ENCODE results near the gene CDH4. TPM values are rescaled to one million over a fixed set of nuclear protein-coding genes. Genes with fewer than 3 reads are reported as not detected.
A peak's percentile ranks its signal among the peaks of the same experiment; 100 is the strongest.

CDH4 gene
- total and polyA plus RNA-seq, 2 of the 8 experiments (the other 6 are each of a cell fraction or from before 2014, with no cell fraction given), result 4.3 to 7.9 TPM

DNA sequence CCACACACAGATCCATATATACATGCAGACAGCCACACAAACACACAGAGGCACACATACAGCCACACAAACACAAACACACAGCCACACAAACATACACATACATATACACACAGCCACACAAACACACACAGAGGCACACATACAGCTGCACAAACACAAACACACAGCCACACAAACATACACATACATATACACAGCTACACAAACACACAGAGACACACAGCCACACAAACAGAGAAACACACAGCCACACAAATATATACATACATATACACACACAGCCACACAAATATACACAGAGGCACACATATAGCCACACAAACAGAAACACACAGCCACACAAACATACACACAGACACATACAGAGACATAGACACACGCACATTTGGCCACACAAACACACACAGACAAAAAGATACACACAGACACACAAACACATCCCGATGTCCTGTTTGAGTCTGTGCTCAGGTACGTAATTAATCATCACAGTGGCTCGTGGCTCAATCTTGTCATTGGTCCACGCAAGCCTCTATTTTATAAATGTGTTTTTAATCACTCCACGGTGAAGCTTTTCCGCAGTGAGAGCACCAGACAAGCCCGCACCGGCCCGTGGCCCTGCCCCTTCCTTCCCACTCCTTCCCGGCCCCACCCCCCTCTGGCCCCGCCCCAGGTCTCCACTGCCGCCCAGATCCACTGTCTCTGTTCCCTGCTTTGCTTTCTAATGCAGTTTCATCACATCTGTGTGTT lies 135.3 kb downstream of the CDH4 start:
- Histone ChIP-seq H3K9me3 (ENCODE audit: insufficient read depth in 2 of 2, low read depth in 1 of 2, low read length in 1 of 2) (peaks cover 7 to 10% of the 10 kb centered on the region in 2 experiments), H4K91ac (replicated peaks; ENCODE audit: insufficient read length, low read length) (peak overlapping the region; percentile 31), H3K27me3 (replicated peaks in 1 of 4; ENCODE audit: control insufficient read depth in 3 of 4, extremely low read depth in 1 of 4, insufficient read depth in 3 of 4, low read length in 3 of 4) (peaks cover 0 to 4% (median 2%) of the 10 kb centered on the region in 4 experiments; a peak in 3 of 7 replicates), H2AFZ (ENCODE audit: low read length) (peak overlapping the region; percentile 95), H3K23me2 (ENCODE audit: low read depth, low read length) (peaks cover 5% of the 10 kb centered on the region; the same call in 1 of the 2 replicates), H3K56ac (replicated peaks; ENCODE audit: insufficient read length, low read depth, low read length) (peak overlapping the region; percentile 80), H4K5ac (ENCODE audit: insufficient read length, low read depth, low read length) (no peak overlapping the region), H2BK120ac (replicated peaks; ENCODE audit: low read depth, low read length) (peak overlapping the region; percentile 50), H3K4ac (replicated peaks; ENCODE audit: insufficient read length, low read depth, low read length) (peak overlapping the region; percentile 98), H4K20me1 (replicated peaks in 1 of 2; ENCODE audit: control insufficient read depth in 1 of 2, insufficient read depth in 2 of 2, low read length in 2 of 2) (peaks cover 0 to 3% of the 10 kb centered on the region in 2 experiments), H3K14ac (ENCODE audit: insufficient read length) (no peak overlapping the region), H3K23ac (ENCODE audit: insufficient read length) (no peak overlapping the region), H3K79me2 (ENCODE audit: control insufficient read depth in 1 of 2, insufficient read depth in 2 of 2, low read length in 2 of 2) (no peaks in the 10 kb centered on the region), H2BK5ac (ENCODE audit: low read depth, low read length) (peak overlapping the region; percentile 92; the same call in 1 of the 2 replicates), H3K27ac (ENCODE audit: low read depth, low read length) (no peak overlapping the region), H3K9ac (replicated peaks in 1 of 4; ENCODE audit: extremely low read depth in 1 of 4, low read depth in 3 of 4, low read length in 3 of 4) (no peak overlapping the region; a peak in 1 of 7 replicates), H4K8ac (ENCODE audit: extremely low read depth, insufficient read depth, low read length) (no peak overlapping the region), H3K4me2 (ENCODE audit: insufficient read depth in 1 of 2, low read depth in 2 of 2, low read length in 2 of 2) (peak overlapping the region; percentile 44 to 54; a peak in 3 of 4 replicates), H2BK20ac (ENCODE audit: low read length) (peak overlapping the region; percentile 89), H2BK12ac (ENCODE audit: low read depth, low read length) (peak overlapping the region; percentile 96), H3K79me1 (ENCODE audit: low read depth, low read length) (no peaks in the 10 kb centered on the region), H3K4me1 (replicated peaks in 1 of 4; ENCODE audit: control insufficient read depth in 3 of 4, insufficient read depth in 4 of 4, low read length in 3 of 4) (peaks cover 0 to 9% (median 5%) of the 10 kb centered on the region in 4 experiments; a peak in 4 of 7 replicates), H3K4me3 (ENCODE audit: extremely low read depth in 1 of 4, insufficient read depth in 2 of 4, low read depth in 3 of 4, low read length in 4 of 4) (no peak overlapping the region; a peak in 1 of 8 replicates), H2AK5ac (ENCODE audit: low read depth, low read length) (0 out of 2 replicates have a peak overlapping the region, but pooled peaks have one; percentile 86), H3K36me3 (ENCODE audit: control insufficient read depth in 2 of 4, insufficient read depth in 4 of 4, low read length in 3 of 4) (no peaks in the 10 kb centered on the region), H2BK15ac (ENCODE audit: low read length) (peak overlapping the region; percentile 95), H3K18ac (ENCODE audit: extremely low read depth, low read length) (peak overlapping the region; percentile 90)
- POLR2A ChIA-PET (ENCODE audit: partially characterized antibody), result interaction anchor here (0.7 kb wide), 1 partner anchor 315 kb away, joined by 3 read pairs; no protein-coding TSS in a partner anchor
- DNase-seq (ENCODE audit: low read depth in 1 of 2, low spot score in 2 of 2) (peak in 1 of 2 experiments; percentile 60), FAIRE-seq (no peak)
- CTCF ChIA-PET (ENCODE audit: partially characterized antibody), result interaction anchor here (0.6 kb wide), 1 partner anchor 23 kb away, joined by 3 read pairs; no protein-coding TSS in a partner anchor
- TF ChIP-seq MAFK (IDR thresholded peaks at IDR 0.05; ENCODE audit: low read depth, low read length) (no peak), SAP30 (IDR thresholded peaks at IDR 0.05; ENCODE audit: insufficient read depth, insufficient replicate concordance, low read length) (no peak), POLR2AphosphoS5 (IDR thresholded peaks at IDR 0.05; ENCODE audit: low read depth, low read length) (no peak), CREB1 (IDR thresholded peaks at IDR 0.05) (no peak), KDM1A (IDR thresholded peaks at IDR 0.05; ENCODE audit: borderline replicate concordance, low read length) (no peak), FOSL1 (IDR thresholded peaks at IDR 0.05; ENCODE audit: insufficient read depth, low read depth, low read length) (no peak)
- TF ChIP-seq, protein P1, sequence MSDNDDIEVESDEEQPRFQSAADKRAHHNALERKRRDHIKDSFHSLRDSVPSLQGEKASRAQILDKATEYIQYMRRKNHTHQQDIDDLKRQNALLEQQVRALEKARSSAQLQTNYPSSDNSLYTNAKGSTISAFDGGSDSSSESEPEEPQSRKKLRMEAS (IDR thresholded peaks at IDR 0.05), result no peak
- WGBS, 2 experiments (ENCODE audit: extremely low coverage in 1 of 2, insufficient coverage in 1 of 2, insufficient read length in 1 of 2, insufficient replicate concordance in 2 of 2, low coverage in 1 of 2, low lambda C conversion rate in 2 of 2, missing lambda C conversion rate in 1 of 2), result 48% methylated on average over 10 of the region's 13 CpGs; no CpG with 5 or more reads in 1 of the 2 experiments

All from H1 (cell line).